Muscle layer of colon (tissue), 2 donors: Measurements from ENCODE around the gene REXO1.
A peak's percentile ranks its signal among the peaks of the same experiment; 100 is the strongest.

Experiments
- H3K27ac ChIP-seq: one replicate; pipeline ENCODE4 v1.7.0; 2013; ENCODE audit warnings: low read depth, mild to moderate bottlenecking, low read length, moderate library complexity
- H3K27me3 ChIP-seq, 2 donors: one replicate each; pipeline ENCODE4 v1.7.0; 2013; ENCODE audit warnings: low read length in 2 of 2, mild to moderate bottlenecking in 2 of 2; ENCODE audit not compliant: insufficient read depth in 2 of 2, control insufficient read depth in 1 of 2
- H3K36me3 ChIP-seq: one replicate; pipeline ENCODE4 v1.7.0; 2013; ENCODE audit warnings: mild to moderate bottlenecking, low read length; ENCODE audit not compliant: insufficient read depth
- H3K4me1 ChIP-seq: one replicate; pipeline ENCODE4 v1.7.0; 2013; ENCODE audit warnings: mild to moderate bottlenecking, low read length; ENCODE audit not compliant: insufficient read depth
- H3K4me3 ChIP-seq, 2 donors: one replicate each; pipeline ENCODE4 v1.7.0; 2013; ENCODE audit warnings: low read length in 2 of 2, low read depth in 1 of 2, mild to moderate bottlenecking in 1 of 2, moderate library complexity in 1 of 2
- H3K9ac ChIP-seq: one replicate; pipeline ENCODE4 v1.7.0; 2013; ENCODE audit warnings: low read length
- H3K9me3 ChIP-seq: one replicate; pipeline ENCODE4 v1.7.0; 2013; ENCODE audit warnings: mild to moderate bottlenecking, low read length
- donor health status: abdominal sarcoma.
- donor health status: Adenocarcinoma of cecum.

The REXO1 gene

GRCh38 chr19:1851654-1852580 is 3.6 kb upstream of the REXO1 start:
- Histone ChIP-seq H3K27me3 (peaks cover 0 to 35% of the 10 kb centered on the region in 2 donors), H3K4me3 (no peak overlapping the region), H3K4me1 (peaks cover 29% of the 10 kb centered on the region), H3K27ac (no peak overlapping the region), H3K9me3 (no peaks in the 10 kb centered on the region), H3K9ac (no peak overlapping the region), H3K36me3 (no peaks in the 10 kb centered on the region)

- no peak overlapping the region for H3K4me3 ChIP-seq
- peaks cover 32% of the 10 kb centered on the region for H3K4me1 ChIP-seq
- peaks cover 0 to 34% of the 10 kb centered on the region in 2 donors for H3K27me3 ChIP-seq
Measured at GRCh38 chr19:1850809-1851653, 2.7 kb upstream of the REXO1 start.

GRCh38 chr19:1849886-1850398 is 1.7 kb upstream of the REXO1 start:
- H3K9ac ChIP-seq = no peak overlapping the region
- no peak overlapping the region for H3K27ac ChIP-seq
- peaks cover 35% of the 10 kb centered on the region for H3K4me1 ChIP-seq
- H3K27me3 ChIP-seq = peaks cover 0 to 28% of the 10 kb centered on the region in 2 donors
- H3K36me3 ChIP-seq = no peaks in the 10 kb centered on the region
- no peak overlapping the region for H3K4me3 ChIP-seq
- no peaks in the 10 kb centered on the region for H3K9me3 ChIP-seq

More at GRCh38 chr19:1850809-1851653, 2.7 kb upstream of the REXO1 start:
- Histone ChIP-seq H3K9me3 (no peaks in the 10 kb centered on the region), H3K9ac (no peak overlapping the region), H3K27ac (no peak overlapping the region), H3K36me3 (no peaks in the 10 kb centered on the region)

GRCh38 chr19:1849132-1849474 is 820 bp upstream of the REXO1 start:
- Histone ChIP-seq H3K4me1 (peaks cover 35% of the 10 kb centered on the region), H3K27me3 (peaks cover 0 to 24% of the 10 kb centered on the region in 2 donors), H3K4me3 (no peak overlapping the region), H3K27ac (no peak overlapping the region), H3K9ac (no peak overlapping the region), H3K9me3 (no peaks in the 10 kb centered on the region), H3K36me3 (no peaks in the 10 kb centered on the region)

- peaks cover 31% of the 10 kb centered on the region for H3K4me1 ChIP-seq
- H3K27me3 ChIP-seq = peaks cover 0 to 14% of the 10 kb centered on the region in 2 donors
- H3K27ac ChIP-seq = peak overlapping the region; percentile 70
- no peaks in the 10 kb centered on the region for H3K36me3 ChIP-seq
- H3K4me3 ChIP-seq = peak overlapping the region; percentile 92 to 96
- H3K9ac ChIP-seq = peak overlapping the region; percentile 65
- no peaks in the 10 kb centered on the region for H3K9me3 ChIP-seq
Measured at GRCh38 chr19:1847684-1848398, 442 bp downstream of the REXO1 start.

- peak overlapping the region; percentile 65 for H3K9ac ChIP-seq
Measured at GRCh38 chr19:1847348-1847683, 967 bp downstream of the REXO1 start.

GRCh38 chr19:1846517-1847204 is 1.6 kb downstream of the REXO1 start:
- H3K27ac ChIP-seq = no peak overlapping the region
- H3K27me3 ChIP-seq = peaks cover 0 to 8% of the 10 kb centered on the region in 2 donors
- H3K36me3 ChIP-seq = no peaks in the 10 kb centered on the region
- H3K9ac ChIP-seq = no peak overlapping the region
- H3K4me3 ChIP-seq = peak overlapping the region; percentile 92 to 96
- no peaks in the 10 kb centered on the region for H3K9me3 ChIP-seq
- H3K4me1 ChIP-seq = peaks cover 31% of the 10 kb centered on the region

More at GRCh38 chr19:1847348-1847683, 967 bp downstream of the REXO1 start:
- peak overlapping the region; percentile 70 for H3K27ac ChIP-seq
- peak overlapping the region; percentile 92 to 96 for H3K4me3 ChIP-seq
- H3K27me3 ChIP-seq = peaks cover 0 to 12% of the 10 kb centered on the region in 2 donors
- no peaks in the 10 kb centered on the region for H3K36me3 ChIP-seq
- peaks cover 31% of the 10 kb centered on the region for H3K4me1 ChIP-seq
- no peaks in the 10 kb centered on the region for H3K9me3 ChIP-seq

GRCh38 chr19:1845642-1846041 is 2.6 kb downstream of the REXO1 start:
- H3K9ac ChIP-seq = no peak overlapping the region
- H3K36me3 ChIP-seq = no peaks in the 10 kb centered on the region
- H3K4me1 ChIP-seq = peaks cover 31% of the 10 kb centered on the region
- no peak overlapping the region for H3K4me3 ChIP-seq
- no peaks in the 10 kb centered on the region for H3K27me3 ChIP-seq
- no peak overlapping the region for H3K27ac ChIP-seq
- no peaks in the 10 kb centered on the region for H3K9me3 ChIP-seq

- Histone ChIP-seq H3K4me1 (peaks cover 31% of the 10 kb centered on the region), H3K4me3 (no peak overlapping the region), H3K27ac (no peak overlapping the region), H3K27me3 (no peaks in the 10 kb centered on the region), H3K9me3 (no peaks in the 10 kb centered on the region), H3K36me3 (no peaks in the 10 kb centered on the region), H3K9ac (no peak overlapping the region)
Measured at GRCh38 chr19:1845125-1845515, 3.2 kb downstream of the REXO1 start.

- no peak overlapping the region for H3K27ac ChIP-seq
- H3K27me3 ChIP-seq = no peaks in the 10 kb centered on the region
- H3K4me1 ChIP-seq = peaks cover 31% of the 10 kb centered on the region
- no peak overlapping the region for H3K9ac ChIP-seq
- H3K9me3 ChIP-seq = no peaks in the 10 kb centered on the region
- no peaks in the 10 kb centered on the region for H3K36me3 ChIP-seq
- H3K4me3 ChIP-seq = no peak overlapping the region
Measured at GRCh38 chr19:1844513-1845124, 3.7 kb downstream of the REXO1 start.
